ENCODE data around the gene IFT20.
"Not testable (repeated sequence)": the region's sequence is repeated elsewhere in the genome, so short reads cannot be mapped to it uniquely, and the experiment has no call there.

The IFT20 gene

DNA sequence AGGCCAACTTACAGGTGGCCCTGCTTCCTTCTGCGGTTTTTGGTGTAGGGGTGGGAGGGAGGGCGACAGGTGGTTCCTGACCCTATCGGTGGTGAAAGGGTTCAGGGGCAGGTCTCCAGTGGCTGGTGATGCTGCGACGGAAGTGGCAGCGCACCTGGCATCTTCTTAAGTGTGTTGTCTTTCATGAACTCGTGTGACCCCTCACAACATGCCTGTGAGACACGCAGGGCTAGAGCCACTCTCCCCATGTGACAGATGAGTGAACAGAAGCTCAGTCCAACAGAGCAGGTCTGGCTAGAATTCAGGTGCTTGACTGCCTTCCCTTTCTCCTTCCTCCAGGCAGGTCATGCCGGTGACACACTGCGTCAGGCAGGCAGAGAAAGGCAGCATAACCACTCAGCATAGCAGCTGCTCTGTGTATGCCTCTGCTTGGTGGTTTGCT, 8.2 kb upstream of the IFT20 start:
- H3K36me3 ChIP-seq: peaks cover 31 to 95% (median 89%) of the 10 kb centered on the region in 3 donors
- peaks cover 0 to 33% (median 16%) of the 10 kb centered on the region in 4 donors for H3K4me1 ChIP-seq

DNA sequence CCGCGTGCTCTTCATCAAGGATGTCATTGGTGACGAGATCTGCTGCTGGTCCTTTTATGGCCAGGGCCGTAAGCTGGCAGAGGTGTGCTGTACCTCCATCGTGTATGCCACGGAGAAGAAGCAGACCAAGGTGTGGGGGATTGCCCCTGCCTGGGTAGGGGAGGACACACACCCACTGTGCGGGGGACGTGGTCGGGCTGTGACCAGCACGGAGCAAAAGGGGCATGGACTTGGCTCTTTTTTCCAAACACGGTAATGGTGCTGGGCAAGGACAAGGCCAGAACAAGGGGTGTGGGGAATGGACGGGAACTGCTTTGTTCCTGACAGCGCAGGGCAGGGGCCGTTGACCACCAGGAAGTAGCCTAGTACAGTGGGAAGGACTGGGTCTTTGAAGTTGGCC, 7.0 kb upstream of the IFT20 start:
- Histone ChIP-seq H3K36me3 (peaks cover 31 to 83% (median 77%) of the 10 kb centered on the region in 3 donors), H3K4me3 (no peak overlapping the region), H3K27ac (no peak overlapping the region), H3K9me3 (no peaks in the 10 kb centered on the region), H3K27me3 (no peaks in the 10 kb centered on the region), H3K4me1 (peaks cover 0 to 37% (median 22%) of the 10 kb centered on the region in 4 donors)
- TF ChIP-seq, protein P1, sequence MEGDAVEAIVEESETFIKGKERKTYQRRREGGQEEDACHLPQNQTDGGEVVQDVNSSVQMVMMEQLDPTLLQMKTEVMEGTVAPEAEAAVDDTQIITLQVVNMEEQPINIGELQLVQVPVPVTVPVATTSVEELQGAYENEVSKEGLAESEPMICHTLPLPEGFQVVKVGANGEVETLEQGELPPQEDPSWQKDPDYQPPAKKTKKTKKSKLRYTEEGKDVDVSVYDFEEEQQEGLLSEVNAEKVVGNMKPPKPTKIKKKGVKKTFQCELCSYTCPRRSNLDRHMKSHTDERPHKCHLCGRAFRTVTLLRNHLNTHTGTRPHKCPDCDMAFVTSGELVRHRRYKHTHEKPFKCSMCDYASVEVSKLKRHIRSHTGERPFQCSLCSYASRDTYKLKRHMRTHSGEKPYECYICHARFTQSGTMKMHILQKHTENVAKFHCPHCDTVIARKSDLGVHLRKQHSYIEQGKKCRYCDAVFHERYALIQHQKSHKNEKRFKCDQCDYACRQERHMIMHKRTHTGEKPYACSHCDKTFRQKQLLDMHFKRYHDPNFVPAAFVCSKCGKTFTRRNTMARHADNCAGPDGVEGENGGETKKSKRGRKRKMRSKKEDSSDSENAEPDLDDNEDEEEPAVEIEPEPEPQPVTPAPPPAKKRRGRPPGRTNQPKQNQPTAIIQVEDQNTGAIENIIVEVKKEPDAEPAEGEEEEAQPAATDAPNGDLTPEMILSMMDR (IDR thresholded peaks at IDR 0.05): no peak
- DNase-seq: no peak
- intact Hi-C loops (cut with DNase I; ENCODE audit: low total_unique reads): no loop called here

More for the DNA sequence above, 8.2 kb upstream of the IFT20 start:
- DNase-seq: no peak
- Histone ChIP-seq H3K9me3 (no peaks in the 10 kb centered on the region), H3K27me3 (no peaks in the 10 kb centered on the region), H3K27ac (no peak overlapping the region), H3K4me3 (no peak overlapping the region)
- TF ChIP-seq, protein P1 (IDR thresholded peaks at IDR 0.05): no peak
- intact Hi-C loops (cut with DNase I; ENCODE audit: low total_unique reads): no loop called here

DNA sequence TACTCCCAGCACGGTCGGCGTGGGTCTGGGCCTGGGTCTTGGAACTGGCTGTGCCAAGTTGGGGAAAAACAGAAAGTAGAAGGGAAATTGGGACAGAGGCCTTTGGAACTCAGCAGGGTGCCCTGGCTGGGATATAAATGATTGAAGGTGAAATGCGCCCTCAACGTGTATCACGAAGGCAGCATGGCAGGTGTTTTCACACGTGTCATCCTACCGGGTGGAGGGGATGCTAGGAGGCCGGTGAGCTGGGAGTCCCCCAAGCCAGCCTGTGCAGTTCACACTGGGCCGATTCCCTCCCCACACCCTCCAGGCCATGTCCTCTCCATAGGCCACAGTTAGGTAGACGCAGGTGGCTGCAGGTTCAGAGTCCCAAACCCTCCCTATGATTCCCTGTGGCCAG, 6.2 kb upstream of the IFT20 start:
- no peak overlapping the region for H3K27ac ChIP-seq
- TF ChIP-seq, protein P1 (IDR thresholded peaks at IDR 0.05): no peak
- H3K9me3 ChIP-seq: no peaks in the 10 kb centered on the region
- no peak overlapping the region for H3K4me3 ChIP-seq
- DNase-seq: no peak
- no peaks in the 10 kb centered on the region for H3K27me3 ChIP-seq
- H3K4me1 ChIP-seq: peaks cover 0 to 38% (median 26%) of the 10 kb centered on the region in 4 donors
- peaks cover 31 to 75% (median 70%) of the 10 kb centered on the region in 3 donors for H3K36me3 ChIP-seq
- intact Hi-C loops (cut with DNase I; ENCODE audit: low total_unique reads): no loop called here

DNA sequence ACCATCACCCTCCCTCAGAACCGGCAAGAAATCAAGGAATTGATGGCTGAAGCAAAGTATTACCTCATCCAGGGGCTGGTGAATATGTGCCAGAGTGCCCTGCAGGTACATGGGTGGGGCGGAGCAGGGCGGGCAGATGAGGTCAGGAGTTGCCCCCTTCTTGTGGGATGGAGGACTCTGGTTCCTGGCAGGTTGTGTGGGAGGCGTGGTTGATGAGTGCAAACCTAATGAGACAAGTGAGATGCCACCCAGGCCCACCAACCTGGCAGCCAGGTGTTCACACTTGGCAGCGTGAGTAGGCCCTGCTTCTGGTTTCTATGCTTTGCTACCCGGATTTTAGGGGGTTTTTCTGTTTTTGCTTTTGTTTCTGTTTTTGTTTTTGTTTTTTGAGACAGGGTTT, 5.1 kb upstream of the IFT20 start:
- no peaks in the 10 kb centered on the region for H3K9me3 ChIP-seq

DNA sequence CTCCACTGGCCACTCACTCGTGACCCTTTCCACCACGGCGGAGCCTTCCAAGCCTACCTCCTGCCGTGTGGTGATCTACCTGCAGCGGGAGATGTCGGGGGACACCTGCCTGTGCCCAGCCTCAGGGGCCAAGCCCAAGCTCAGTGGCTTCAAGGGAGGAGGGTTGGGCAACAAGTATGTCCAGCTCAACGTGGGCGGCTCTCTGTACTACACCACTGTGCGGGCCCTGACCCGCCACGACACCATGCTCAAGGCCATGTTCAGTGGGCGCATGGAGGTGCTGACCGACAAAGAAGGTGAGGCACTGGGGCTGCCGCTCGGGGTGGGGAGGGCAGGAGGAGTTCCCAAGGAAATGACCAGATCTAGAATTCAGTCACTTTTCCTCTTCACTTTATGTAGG, 4.2 kb upstream of the IFT20 start:
- H3K4me3 ChIP-seq: no peak overlapping the region
- TF ChIP-seq, protein P1 (IDR thresholded peaks at IDR 0.05): no peak
- peaks cover 0 to 34% (median 28%) of the 10 kb centered on the region in 4 donors for H3K4me1 ChIP-seq
- DNase-seq: no peak
- intact Hi-C loops (cut with DNase I; ENCODE audit: low total_unique reads): loop anchor here (5.0 to 10.0 kb wide), 3 partner anchors 295 to 955 kb away; partner anchors contain the start of genes NLK, NUFIP2 and PHF12
- H3K36me3 ChIP-seq: peaks cover 31 to 54% (median 50%) of the 10 kb centered on the region in 3 donors
- no peaks in the 10 kb centered on the region for H3K27me3 ChIP-seq
- no peaks in the 10 kb centered on the region for H3K9me3 ChIP-seq
- H3K27ac ChIP-seq: no peak overlapping the region

More for the DNA sequence above, 5.1 kb upstream of the IFT20 start:
- Histone ChIP-seq H3K4me1 (peaks cover 0 to 30% (median 27%) of the 10 kb centered on the region in 4 donors), H3K27me3 (no peaks in the 10 kb centered on the region), H3K27ac (no peak overlapping the region), H3K36me3 (peaks cover 31 to 63% (median 58%) of the 10 kb centered on the region in 3 donors), H3K4me3 (no peak overlapping the region)
- intact Hi-C loops (cut with DNase I; ENCODE audit: low total_unique reads): no loop called here
- no peak for DNase-seq
- TF ChIP-seq, protein P1 (IDR thresholded peaks at IDR 0.05): no peak

DNA sequence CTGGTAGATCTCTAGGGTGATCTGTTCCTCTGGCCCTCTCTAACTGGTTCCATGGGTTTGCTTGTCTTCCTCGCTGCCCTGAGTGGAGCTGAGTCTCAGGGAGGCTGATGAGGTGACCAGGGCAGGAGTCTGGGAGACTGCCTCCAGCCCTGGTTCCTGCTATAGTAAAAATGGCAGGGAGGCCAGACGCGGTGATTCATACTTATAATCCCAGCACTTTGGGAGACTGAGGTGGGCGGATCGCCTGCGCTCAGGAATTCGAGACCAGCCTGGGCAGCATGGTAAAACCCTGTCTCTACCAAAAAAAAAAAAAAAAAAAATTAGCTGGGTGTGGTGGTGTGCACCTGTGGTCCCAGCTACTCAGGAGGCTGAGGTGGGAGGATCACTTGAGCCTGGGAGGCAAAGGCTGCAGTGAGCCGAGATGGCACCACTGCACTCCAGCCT, 3.5 kb upstream of the IFT20 start:
- DNase-seq: not testable (repeated sequence)

More for the DNA sequence above, 3.5 kb upstream of the IFT20 start:
- Histone ChIP-seq H3K4me1 (peaks cover 0 to 41% (median 35%) of the 10 kb centered on the region in 4 donors), H3K36me3 (peaks cover 31 to 47% (median 43%) of the 10 kb centered on the region in 3 donors)
- not testable (repeated sequence) for H3K27ac ChIP-seq, H3K27me3 ChIP-seq, H3K9me3 ChIP-seq, H3K4me3 ChIP-seq
- intact Hi-C loops (cut with DNase I; ENCODE audit: low total_unique reads): loop anchor here (5.0 to 10.0 kb wide), 3 partner anchors 294 to 956 kb away; partner anchors contain the start of genes NLK, NUFIP2 and PHF12
